HG02588 (cell line): ENCODE results near the gene NMB.

Experiments used
- ATAC-seq: cut with Tn5 transposase; IDR thresholded peaks from one replicate; pipeline ENCODE4 v1.9.1; 2021; ENCODE audit warnings: mild to moderate bottlenecking, moderate library complexity; ENCODE audit not compliant: unreplicated experiment

NMB gene

GRCh38 chr15:84620626-84621025, 37.4 kb downstream of the NMB start:
- no peak for ATAC-seq

GRCh38 chr15:84616235-84616634, 41.8 kb downstream of the NMB start:
- no peak for ATAC-seq

GRCh38 chr15:84611631-84612030, 46.4 kb downstream of the NMB start:
- ATAC-seq = no peak

GRCh38 chr15:84609818-84610525, 48.0 kb downstream of the NMB start:
- ATAC-seq = no peak

DNA sequence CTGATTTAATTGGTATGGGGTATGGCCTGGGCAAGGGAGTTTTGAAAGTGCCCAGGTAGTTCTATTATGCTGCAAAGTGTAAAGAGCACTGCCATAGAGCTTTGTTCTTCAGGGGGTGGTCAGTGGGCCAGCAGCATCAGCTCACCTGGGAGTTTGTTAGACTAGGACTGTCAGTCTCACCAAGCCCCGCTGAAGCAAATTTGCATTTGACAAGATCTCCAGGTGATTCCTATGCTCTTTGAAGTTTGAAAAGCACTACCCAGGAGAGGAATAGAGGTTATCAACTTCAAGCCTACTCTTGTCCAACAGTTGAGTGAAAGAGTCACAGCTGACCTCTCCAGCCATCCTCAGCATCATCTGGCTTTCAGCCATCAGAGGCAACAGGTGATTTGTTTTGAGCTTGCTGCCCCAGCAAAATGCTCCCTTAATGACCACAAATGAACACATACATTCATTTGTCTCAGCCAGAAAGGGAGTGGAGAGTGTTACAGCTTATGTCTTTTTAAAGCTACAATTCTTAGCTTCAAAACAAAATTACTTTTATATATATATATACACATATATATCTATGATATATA, 49.2 kb downstream of the NMB start:
- ATAC-seq = no peak

DNA sequence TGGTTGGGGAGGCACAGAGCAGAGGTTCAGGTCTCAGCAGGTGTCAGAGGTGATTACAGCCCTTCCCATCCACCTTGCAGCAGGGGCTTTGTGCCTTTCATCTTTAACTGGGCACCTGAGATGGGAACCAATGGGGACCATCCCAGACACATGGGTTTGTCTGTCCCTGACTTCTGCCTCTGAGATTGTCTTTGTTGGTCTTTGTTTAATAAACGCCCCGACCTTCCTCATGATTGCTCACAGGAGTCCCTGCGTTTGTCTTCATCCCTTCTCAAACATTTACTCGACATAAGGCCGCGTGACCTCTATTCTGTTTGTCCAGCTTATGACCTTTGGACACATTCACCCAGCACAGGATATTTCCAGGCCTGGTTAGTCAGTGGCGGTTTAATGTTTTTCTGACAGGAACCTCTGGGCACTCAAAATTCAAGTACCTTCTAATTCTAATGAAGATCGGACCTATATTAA, 51.3 kb downstream of the NMB start:
- no peak for ATAC-seq

- ATAC-seq = no peak
Measured at GRCh38 chr15:84605554-84605882, 52.5 kb downstream of the NMB start.
